ENCODE results near the gene HNRNPCL1. TPM values are rescaled to one million over a fixed set of nuclear protein-coding genes. Genes with fewer than 3 reads are reported as not detected.

The HNRNPCL1 gene
- total and polyA plus RNA-seq, 2 experiments from 2014 or later, result not detected

Other genes with a start within 250 kb of the HNRNPCL1 start
- gene DHRS3, start 230.5 kb downstream of the HNRNPCL1 start, total RNA-seq (2014; rRNA removed; shearing (Covaris generic)), result 21.0 and 21.2 TPM in 2 replicates
- gene DHRS3, start 230.5 kb downstream of the HNRNPCL1 start, polyA plus RNA-seq (2016; fragmentation: Nextera tagmentation; extraction: Ambion mirVana), result 24.8 and 26.0 TPM in 2 replicates
- gene AADACL4, start 204.6 kb downstream of the HNRNPCL1 start, total RNA-seq (2014; rRNA removed; shearing (Covaris generic)), result not detected in 2 replicates
- not detected in 2 replicates for gene AADACL4, start 204.6 kb downstream of the HNRNPCL1 start, polyA plus RNA-seq (2016; fragmentation: Nextera tagmentation; extraction: Ambion mirVana)
- 1.5 and 2.1 TPM in 2 replicates for gene AADACL3, start 132.6 kb downstream of the HNRNPCL1 start, total RNA-seq (2014; rRNA removed; shearing (Covaris generic))
- gene AADACL3, start 132.6 kb downstream of the HNRNPCL1 start, polyA plus RNA-seq (2016; fragmentation: Nextera tagmentation; extraction: Ambion mirVana), result 0.30 and 0.47 TPM in 2 replicates
- 0.07 TPM in 1 of 2 replicates, not detected in the other for gene CFAP107, start 102.5 kb downstream of the HNRNPCL1 start, total RNA-seq (2014; rRNA removed; shearing (Covaris generic))
- not detected in 2 replicates for gene CFAP107, start 102.5 kb downstream of the HNRNPCL1 start, polyA plus RNA-seq (2016; fragmentation: Nextera tagmentation; extraction: Ambion mirVana)
- not detected in 2 replicates for gene PRAMEF12, start 75.0 kb downstream of the HNRNPCL1 start, total RNA-seq (2014; rRNA removed; shearing (Covaris generic))
- not detected in 2 replicates for gene PRAMEF12, start 75.0 kb downstream of the HNRNPCL1 start, polyA plus RNA-seq (2016; fragmentation: Nextera tagmentation; extraction: Ambion mirVana)
- 0.23 TPM in 1 of 2 replicates, not detected in the other for gene PRAMEF1, start 57.3 kb downstream of the HNRNPCL1 start, total RNA-seq (2014; rRNA removed; shearing (Covaris generic))
- not detected in 2 replicates for gene PRAMEF1, start 57.3 kb downstream of the HNRNPCL1 start, polyA plus RNA-seq (2016; fragmentation: Nextera tagmentation; extraction: Ambion mirVana)
- not detected in 2 replicates for gene PRAMEF11, start 17.3 kb downstream of the HNRNPCL1 start, total RNA-seq (2014; rRNA removed; shearing (Covaris generic))
- not detected in 2 replicates for gene PRAMEF11, start 17.3 kb downstream of the HNRNPCL1 start, polyA plus RNA-seq (2016; fragmentation: Nextera tagmentation; extraction: Ambion mirVana)
- not detected in 2 replicates for gene PRAMEF2, start 8.4 kb upstream of the HNRNPCL1 start, total RNA-seq (2014; rRNA removed; shearing (Covaris generic))
- gene PRAMEF2, start 8.4 kb upstream of the HNRNPCL1 start, polyA plus RNA-seq (2016; fragmentation: Nextera tagmentation; extraction: Ambion mirVana), result not detected in 2 replicates
- not detected in 2 replicates for gene PRAMEF4, start 37.5 kb upstream of the HNRNPCL1 start, total RNA-seq (2014; rRNA removed; shearing (Covaris generic))
- gene PRAMEF4, start 37.5 kb upstream of the HNRNPCL1 start, polyA plus RNA-seq (2016; fragmentation: Nextera tagmentation; extraction: Ambion mirVana), result not detected in 2 replicates
- gene PRAMEF10, start 49.5 kb upstream of the HNRNPCL1 start, total RNA-seq (2014; rRNA removed; shearing (Covaris generic)), result not detected in 2 replicates
- gene PRAMEF10, start 49.5 kb upstream of the HNRNPCL1 start, polyA plus RNA-seq (2016; fragmentation: Nextera tagmentation; extraction: Ambion mirVana), result not detected in 2 replicates
- not detected in 2 replicates for gene PRAMEF7, start 67.9 kb upstream of the HNRNPCL1 start, total RNA-seq (2014; rRNA removed; shearing (Covaris generic))
- not detected in 2 replicates for gene PRAMEF7, start 67.9 kb upstream of the HNRNPCL1 start, polyA plus RNA-seq (2016; fragmentation: Nextera tagmentation; extraction: Ambion mirVana)
- gene PRAMEF6, start 98.9 kb upstream of the HNRNPCL1 start, total RNA-seq (2014; rRNA removed; shearing (Covaris generic)), result not detected in 2 replicates
- gene PRAMEF6, start 98.9 kb upstream of the HNRNPCL1 start, polyA plus RNA-seq (2016; fragmentation: Nextera tagmentation; extraction: Ambion mirVana), result not detected in 2 replicates
- not detected in 2 replicates for gene PRAMEF27, start 207.9 kb upstream of the HNRNPCL1 start, total RNA-seq (2014; rRNA removed; shearing (Covaris generic))
- not detected in 2 replicates for gene PRAMEF27, start 207.9 kb upstream of the HNRNPCL1 start, polyA plus RNA-seq (2016; fragmentation: Nextera tagmentation; extraction: Ambion mirVana)
- gene HNRNPCL3, start 212.0 kb upstream of the HNRNPCL1 start, total RNA-seq (2014; rRNA removed; shearing (Covaris generic)), result not detected in 2 replicates
- gene HNRNPCL3, start 212.0 kb upstream of the HNRNPCL1 start, polyA plus RNA-seq (2016; fragmentation: Nextera tagmentation; extraction: Ambion mirVana), result not detected in 2 replicates
- not detected in 2 replicates for gene PRAMEF25, start 222.1 kb upstream of the HNRNPCL1 start, total RNA-seq (2014; rRNA removed; shearing (Covaris generic))
- gene PRAMEF25, start 222.1 kb upstream of the HNRNPCL1 start, polyA plus RNA-seq (2016; fragmentation: Nextera tagmentation; extraction: Ambion mirVana), result not detected in 2 replicates